ENCODE results near the gene TMEM45A.

Gene TMEM45A

DNA sequence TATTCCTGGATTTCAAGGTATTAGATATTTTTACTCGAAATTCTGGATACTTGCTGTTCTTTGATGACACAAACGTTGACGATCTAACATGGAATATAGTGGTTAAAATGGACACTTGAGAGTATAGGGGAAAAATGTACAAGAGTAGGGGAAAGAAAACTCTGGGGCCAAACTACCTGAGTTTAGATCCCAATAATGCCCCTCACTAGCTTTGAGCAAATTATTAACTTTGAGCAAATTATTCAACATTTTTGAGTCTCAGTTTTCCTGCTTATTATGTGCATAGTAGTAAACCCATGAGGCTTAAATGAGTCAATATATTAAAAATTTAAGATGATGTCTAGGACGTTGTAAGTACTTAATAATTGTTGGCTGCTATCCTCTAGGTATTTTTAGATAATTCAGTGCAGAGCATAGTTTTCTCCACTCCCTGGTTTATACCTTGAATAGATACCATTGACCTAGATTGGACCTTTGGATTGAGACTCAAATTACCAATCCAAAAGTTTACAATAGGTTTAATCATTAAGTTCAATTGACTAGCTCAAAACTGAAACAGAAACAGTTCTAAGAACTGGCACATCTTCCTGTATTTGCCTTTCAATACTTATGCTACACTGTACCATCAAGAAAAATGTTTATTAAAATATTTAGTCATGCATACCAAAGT is 121.4 kb downstream of the TMEM45A start:
- DNase-seq (ENCODE audit: low read depth in 3 of 3): no peak

DNA sequence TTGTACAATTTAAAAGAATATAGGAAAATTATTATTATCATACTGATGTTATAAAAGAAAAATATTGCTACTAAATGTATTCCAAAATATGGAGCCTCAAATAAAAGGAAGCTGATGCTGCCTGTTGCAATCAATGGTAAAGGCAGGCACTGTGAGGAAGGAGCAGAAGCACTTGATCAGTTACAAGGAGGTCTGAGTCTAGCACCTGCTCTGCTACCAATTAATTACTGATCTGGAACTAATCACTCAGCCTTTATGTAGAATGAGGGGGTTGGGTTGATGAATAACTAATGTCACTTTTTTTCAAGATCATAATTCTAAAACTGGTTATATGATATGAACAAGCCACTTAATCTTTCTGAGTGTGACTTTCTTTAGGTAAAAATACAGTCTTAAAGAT is 122.5 kb downstream of the TMEM45A start:
- DNase-seq (ENCODE audit: low read depth in 3 of 3): no peak

DNA sequence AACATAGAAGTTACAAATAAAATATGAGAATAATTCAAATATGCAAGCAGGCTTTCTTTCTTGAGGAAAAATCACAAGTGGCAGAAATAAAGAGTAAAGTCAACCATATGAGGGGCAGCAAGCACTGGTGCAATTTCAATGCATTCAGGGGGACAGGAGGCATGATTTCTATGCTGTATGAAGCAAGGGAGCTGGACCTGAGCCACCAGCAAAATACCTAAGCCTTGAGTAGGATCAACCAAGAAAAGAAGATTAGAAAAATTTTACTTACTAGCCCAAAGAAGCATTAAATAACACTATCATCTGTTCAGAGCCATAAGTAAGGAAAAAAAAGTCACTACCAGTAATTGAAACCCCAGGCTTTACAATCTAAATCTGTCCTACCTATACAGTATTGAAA is 123.3 kb downstream of the TMEM45A start:
- DNase-seq (ENCODE audit: low read depth in 3 of 3): no peak

DNA sequence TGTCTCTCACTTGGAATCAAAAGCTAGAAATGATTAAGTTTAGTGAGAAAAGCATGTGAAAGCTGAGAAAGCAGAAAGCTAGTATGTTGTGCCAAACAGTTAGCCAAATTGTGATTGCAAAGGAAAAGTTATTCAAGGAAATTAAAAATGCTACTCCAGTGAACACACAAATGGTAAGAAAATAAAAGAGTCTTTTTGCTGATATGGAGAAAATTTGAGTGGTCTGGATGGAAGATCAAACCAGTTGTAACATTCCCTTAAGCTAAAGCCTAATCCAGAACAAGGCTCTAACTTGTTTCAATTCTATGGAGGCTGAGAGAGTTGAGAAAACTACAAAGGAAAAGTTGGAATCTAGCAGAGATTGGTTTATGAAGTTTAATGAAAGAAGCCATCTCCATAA is 128.8 kb downstream of the TMEM45A start:
- no peak for DNase-seq (ENCODE audit: low read depth in 3 of 3)

All from stimulated activated CD4-positive, alpha-beta T cell treated with anti-CD3 and anti-CD28 coated beads, TNF-alpha, amount 100 ng/mL, for 48 hours (primary cell).